Activated CD4-positive, alpha-beta T cell treated with anti-CD3 and anti-CD28 coated beads, Interleukin-2, amount 10 ng/mL, durations not matched to agents 24 days and 14 days (primary cell): Measurements from ENCODE around the gene DAB2IP. TPM values are rescaled to one million over a fixed set of nuclear protein-coding genes. Genes with fewer than 3 reads are reported as not detected.

Source experiments
- DNase-seq: peaks from one replicate; pipeline ENCODE4 v3.0.0; 2022
- H3K27ac Mint-ChIP-seq: one replicate; pipeline ENCODE4 v1.8.0; 2022; ENCODE audit warnings: mild to moderate bottlenecking, mixed read lengths
- H3K27me3 Mint-ChIP-seq: one replicate; pipeline ENCODE4 v1.8.0; 2022; ENCODE audit warnings: mixed read lengths
- H3K36me3 Mint-ChIP-seq: one replicate; pipeline ENCODE4 v1.8.0; 2022; ENCODE audit warnings: low read depth, mild to moderate bottlenecking, mixed read lengths
- H3K4me1 Mint-ChIP-seq: one replicate; pipeline ENCODE4 v1.8.0; 2021; ENCODE audit warnings: mixed read lengths
- H3K4me3 Mint-ChIP-seq: one replicate; pipeline ENCODE4 v1.8.0; 2022; ENCODE audit warnings: mild to moderate bottlenecking, moderate library complexity, mixed read lengths
- H3K9me3 Mint-ChIP-seq: one replicate; pipeline ENCODE4 v1.8.0; 2021; ENCODE audit warnings: mixed read lengths
- intact Hi-C: fragments of 100-400 bp; cut with micrococcal nuclease; formaldehyde crosslinking; loops from one replicate; pipeline ENCODE4 v1.15.1; 2023
- total RNA-seq: library from RNA; stranded (reverse); gene quantifications from 2 replicates; pipeline ENCODE4 v1.2.3, GENCODE V29; 2022

The DAB2IP gene
- total RNA-seq, 1 donor from 2014 or later = not detected

GRCh38 chr9:121684381-121685145, 33.1 kb downstream of the DAB2IP start:
- H3K9me3 Mint-ChIP-seq = no peaks in the 10 kb centered on the region
- no peak overlapping the region for H3K4me3 Mint-ChIP-seq
- no peak overlapping the region for H3K27ac Mint-ChIP-seq
- no peaks in the 10 kb centered on the region for H3K36me3 Mint-ChIP-seq
- no peaks in the 10 kb centered on the region for H3K4me1 Mint-ChIP-seq
- DNase-seq = peak; percentile 67
- intact Hi-C loops = loop anchor here (10.0 kb wide), 1 partner anchor 140 kb away; no protein-coding TSS in a partner anchor
- peaks cover 4% of the 10 kb centered on the region for H3K27me3 Mint-ChIP-seq

DNA sequence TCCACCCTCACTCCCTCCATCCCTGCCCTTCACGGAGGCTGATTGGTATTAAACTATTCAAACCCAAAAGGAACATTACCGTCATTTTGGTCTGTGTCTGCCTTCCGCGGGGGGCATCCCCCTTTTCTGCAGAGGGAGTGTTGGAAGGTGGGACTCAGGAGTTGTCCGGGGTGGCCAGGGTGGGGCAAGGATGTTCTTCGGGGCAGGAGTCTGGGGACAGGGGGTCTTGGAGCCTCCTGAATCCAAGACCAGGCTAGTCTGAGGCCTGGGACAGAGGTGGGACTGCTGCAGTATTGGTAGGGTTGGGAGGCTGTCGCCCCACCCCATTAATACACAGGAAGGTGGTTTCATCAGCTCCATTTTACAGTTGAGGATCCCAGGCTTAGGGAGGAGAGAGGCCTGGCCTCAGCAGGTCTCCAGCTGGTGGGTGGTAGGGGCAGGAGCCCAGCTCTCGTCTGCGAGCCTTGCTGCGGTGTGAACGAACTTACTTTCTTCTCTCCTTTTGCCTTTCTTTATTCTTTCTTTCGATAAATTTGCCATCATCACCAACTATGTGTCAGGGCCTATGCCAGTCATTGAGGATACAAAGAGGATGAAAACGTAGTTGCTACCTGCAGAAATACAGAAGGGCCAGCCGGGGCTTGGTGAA, 33.8 kb downstream of the DAB2IP start:
- DNase-seq = no peak
- H3K4me1 Mint-ChIP-seq = no peaks in the 10 kb centered on the region
- intact Hi-C loops = loop anchor here (10.0 kb wide), 1 partner anchor 140 kb away; no protein-coding TSS in a partner anchor
- no peak overlapping the region for H3K4me3 Mint-ChIP-seq
- H3K9me3 Mint-ChIP-seq = no peaks in the 10 kb centered on the region
- no peaks in the 10 kb centered on the region for H3K36me3 Mint-ChIP-seq
- no peak overlapping the region for H3K27ac Mint-ChIP-seq
- H3K27me3 Mint-ChIP-seq = peaks cover 4% of the 10 kb centered on the region

GRCh38 chr9:121685795-121686377, 34.5 kb downstream of the DAB2IP start:
- no peaks in the 10 kb centered on the region for H3K4me1 Mint-ChIP-seq
- no peak for DNase-seq
- peaks cover 4% of the 10 kb centered on the region for H3K27me3 Mint-ChIP-seq
- H3K27ac Mint-ChIP-seq = no peak overlapping the region
- no peaks in the 10 kb centered on the region for H3K9me3 Mint-ChIP-seq
- no peak overlapping the region for H3K4me3 Mint-ChIP-seq
- intact Hi-C loops = loop anchor here (10.0 kb wide), 1 partner anchor 141 kb away; no protein-coding TSS in a partner anchor
- H3K36me3 Mint-ChIP-seq = no peaks in the 10 kb centered on the region

GRCh38 chr9:121686930-121687541, 35.6 kb downstream of the DAB2IP start:
- H3K27me3 Mint-ChIP-seq = peaks cover 4% of the 10 kb centered on the region
- H3K36me3 Mint-ChIP-seq = no peaks in the 10 kb centered on the region
- DNase-seq = peak; percentile 91
- H3K9me3 Mint-ChIP-seq = no peaks in the 10 kb centered on the region
- no peak overlapping the region for H3K4me3 Mint-ChIP-seq
- no peak overlapping the region for H3K27ac Mint-ChIP-seq
- no peaks in the 10 kb centered on the region for H3K4me1 Mint-ChIP-seq
- intact Hi-C loops = loop anchor here (1.0 to 10.0 kb wide), 2 partner anchors 142 to 305 kb away; no protein-coding TSS in a partner anchor

- H3K4me1 Mint-ChIP-seq = no peaks in the 10 kb centered on the region
- H3K9me3 Mint-ChIP-seq = no peaks in the 10 kb centered on the region
- no peak overlapping the region for H3K27ac Mint-ChIP-seq
- peaks cover 5% of the 10 kb centered on the region for H3K27me3 Mint-ChIP-seq
- intact Hi-C loops = loop anchor here (10.0 kb wide), 1 partner anchor 143 kb away; no protein-coding TSS in a partner anchor
- DNase-seq = no peak
- no peak overlapping the region for H3K4me3 Mint-ChIP-seq
- H3K36me3 Mint-ChIP-seq = no peaks in the 10 kb centered on the region
Observed at GRCh38 chr9:121688146-121688680, 36.8 kb downstream of the DAB2IP start.

- no peaks in the 10 kb centered on the region for H3K36me3 Mint-ChIP-seq
- peaks cover 6% of the 10 kb centered on the region for H3K27me3 Mint-ChIP-seq
- H3K9me3 Mint-ChIP-seq = no peaks in the 10 kb centered on the region
- H3K4me3 Mint-ChIP-seq = no peak overlapping the region
- DNase-seq = no peak
- no peak overlapping the region for H3K27ac Mint-ChIP-seq
- H3K4me1 Mint-ChIP-seq = no peaks in the 10 kb centered on the region
- intact Hi-C loops = loop anchor here (10.0 kb wide), 1 partner anchor 144 kb away; no protein-coding TSS in a partner anchor
Observed at GRCh38 chr9:121688681-121689080, 37.2 kb downstream of the DAB2IP start.

GRCh38 chr9:121689461-121690157, 38.2 kb downstream of the DAB2IP start:
- intact Hi-C loops = loop anchor here (10.0 kb wide), 1 partner anchor 145 kb away; no protein-coding TSS in a partner anchor
- Mint-ChIP-seq H3K9me3 (no peaks in the 10 kb centered on the region), H3K27me3 (peaks cover 5% of the 10 kb centered on the region), H3K27ac (no peak overlapping the region), H3K4me1 (no peaks in the 10 kb centered on the region), H3K36me3 (no peaks in the 10 kb centered on the region), H3K4me3 (no peak overlapping the region)
- DNase-seq = no peak

DNA sequence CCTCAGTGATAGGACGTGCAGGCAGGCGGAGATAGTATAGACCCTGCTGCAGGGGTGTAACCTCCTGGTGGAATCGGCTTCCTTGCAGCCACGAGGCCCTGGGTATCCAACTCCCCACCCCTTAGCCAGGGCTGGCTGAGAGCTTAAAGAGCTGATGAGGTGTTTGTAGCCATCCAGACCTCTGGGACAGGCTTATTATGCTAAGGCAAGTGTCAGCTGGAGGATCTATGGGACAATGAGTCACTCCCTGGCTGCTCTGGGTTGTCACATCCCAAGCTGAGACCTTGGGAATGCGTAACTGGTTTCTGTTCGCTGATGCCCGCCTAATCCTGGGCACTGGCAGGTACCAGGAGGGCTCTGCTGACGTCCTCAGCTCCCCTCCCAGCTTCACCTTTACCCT, 38.9 kb downstream of the DAB2IP start:
- Mint-ChIP-seq H3K27ac (no peak overlapping the region), H3K4me3 (no peak overlapping the region), H3K9me3 (no peaks in the 10 kb centered on the region), H3K27me3 (peaks cover 5% of the 10 kb centered on the region), H3K36me3 (no peaks in the 10 kb centered on the region), H3K4me1 (no peaks in the 10 kb centered on the region)
- intact Hi-C loops = no loop called here
- no peak for DNase-seq

DNA sequence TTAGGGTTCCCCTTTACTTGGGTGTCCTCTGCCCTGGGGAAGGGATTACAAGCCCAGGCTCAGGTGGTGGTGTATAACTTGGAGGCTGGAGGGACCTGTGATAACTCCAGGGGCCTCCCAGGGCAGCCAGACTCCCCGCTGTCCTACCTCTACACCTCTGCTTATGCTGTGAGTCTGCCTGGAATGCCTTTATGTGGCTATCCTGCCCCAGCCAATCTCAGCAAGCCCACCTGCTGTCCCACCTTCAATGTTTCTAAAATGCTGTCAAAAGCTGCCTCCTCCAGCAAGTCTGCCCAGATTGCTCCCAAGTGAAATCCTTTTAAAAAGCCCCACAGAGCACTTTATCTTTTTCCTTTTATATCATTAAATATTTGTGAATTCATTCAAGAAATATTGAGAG, 39.3 kb downstream of the DAB2IP start:
- DNase-seq = no peak
- H3K4me1 Mint-ChIP-seq = no peaks in the 10 kb centered on the region
- no peaks in the 10 kb centered on the region for H3K9me3 Mint-ChIP-seq
- H3K36me3 Mint-ChIP-seq = no peaks in the 10 kb centered on the region
- H3K4me3 Mint-ChIP-seq = no peak overlapping the region
- H3K27ac Mint-ChIP-seq = no peak overlapping the region
- peaks cover 5% of the 10 kb centered on the region for H3K27me3 Mint-ChIP-seq
- intact Hi-C loops = no loop called here

DNA sequence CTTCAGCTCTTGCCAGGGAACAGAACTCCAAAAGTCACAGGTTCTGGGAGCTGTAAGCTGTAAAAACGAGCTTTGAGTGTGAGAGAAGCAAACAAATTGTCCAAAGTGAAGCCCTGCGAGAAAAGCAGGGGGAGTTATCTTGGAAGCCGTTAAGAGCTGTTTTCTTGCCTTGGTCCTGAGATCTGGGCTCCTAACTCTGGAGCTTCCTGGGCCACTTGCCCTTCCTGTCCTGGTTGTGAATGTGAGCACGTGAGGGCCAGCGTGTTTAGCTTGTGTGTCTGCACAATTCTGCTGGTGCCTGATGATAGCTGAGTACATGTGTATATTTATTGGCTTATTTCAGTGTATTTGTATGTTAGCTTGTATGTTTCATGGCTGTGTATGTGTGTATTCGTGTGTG, 40.5 kb downstream of the DAB2IP start:
- Mint-ChIP-seq H3K4me1 (peaks cover 2% of the 10 kb centered on the region), H3K27ac (no peak overlapping the region), H3K4me3 (no peak overlapping the region), H3K27me3 (peaks cover 10% of the 10 kb centered on the region), H3K9me3 (no peaks in the 10 kb centered on the region), H3K36me3 (no peaks in the 10 kb centered on the region)
- intact Hi-C loops = no loop called here
- DNase-seq = no peak

DNA sequence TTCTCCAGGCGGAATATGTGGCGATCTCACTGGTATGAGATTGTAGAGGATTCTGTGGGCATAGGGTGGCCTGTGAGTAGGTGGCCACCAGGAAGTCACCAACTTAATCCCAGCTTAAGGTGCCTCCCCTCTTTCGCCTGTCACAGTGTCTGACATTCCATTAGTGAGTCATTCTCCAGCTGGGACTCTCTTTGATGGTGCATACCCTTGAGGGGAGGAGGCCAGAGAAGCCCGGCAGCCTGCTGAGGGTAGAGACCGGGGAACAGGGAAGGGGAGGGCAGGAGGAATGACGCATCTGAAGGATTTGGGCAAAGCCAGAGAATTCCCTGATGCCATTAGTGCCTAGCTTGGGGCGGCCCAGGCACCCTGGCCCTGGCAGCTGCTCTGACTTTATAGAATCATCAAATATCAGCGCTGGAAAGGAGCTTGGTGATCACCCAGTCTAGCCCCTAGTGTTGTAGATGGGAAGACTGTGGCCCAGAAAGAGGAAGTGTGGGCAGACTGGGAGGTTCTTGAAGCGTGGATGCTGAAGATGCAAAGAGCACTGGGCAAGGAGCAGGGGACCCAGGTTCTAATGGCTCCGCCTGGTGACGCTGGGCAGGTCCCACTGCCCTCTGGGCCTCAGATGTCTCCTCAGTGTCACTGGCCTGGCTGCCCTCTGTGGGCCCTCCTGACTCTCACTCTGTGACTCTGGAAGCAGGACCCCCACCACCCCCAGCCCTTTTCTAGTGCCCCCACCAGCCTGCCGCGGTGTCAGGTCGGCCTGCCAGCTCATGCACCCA, 41.4 kb downstream of the DAB2IP start:
- intact Hi-C loops = no loop called here
- H3K36me3 Mint-ChIP-seq = no peaks in the 10 kb centered on the region
- no peak overlapping the region for H3K4me3 Mint-ChIP-seq
- H3K27ac Mint-ChIP-seq = no peak overlapping the region
- H3K27me3 Mint-ChIP-seq = peaks cover 19% of the 10 kb centered on the region
- DNase-seq = no peak
- H3K4me1 Mint-ChIP-seq = peaks cover 5% of the 10 kb centered on the region
- H3K9me3 Mint-ChIP-seq = no peaks in the 10 kb centered on the region

GRCh38 chr9:121693388-121693670, 41.9 kb downstream of the DAB2IP start:
- Mint-ChIP-seq H3K27ac (no peak overlapping the region), H3K27me3 (peaks cover 24% of the 10 kb centered on the region), H3K4me1 (peaks cover 6% of the 10 kb centered on the region), H3K9me3 (no peaks in the 10 kb centered on the region), H3K36me3 (no peaks in the 10 kb centered on the region), H3K4me3 (no peak overlapping the region)
- no peak for DNase-seq
- intact Hi-C loops = no loop called here

DNA sequence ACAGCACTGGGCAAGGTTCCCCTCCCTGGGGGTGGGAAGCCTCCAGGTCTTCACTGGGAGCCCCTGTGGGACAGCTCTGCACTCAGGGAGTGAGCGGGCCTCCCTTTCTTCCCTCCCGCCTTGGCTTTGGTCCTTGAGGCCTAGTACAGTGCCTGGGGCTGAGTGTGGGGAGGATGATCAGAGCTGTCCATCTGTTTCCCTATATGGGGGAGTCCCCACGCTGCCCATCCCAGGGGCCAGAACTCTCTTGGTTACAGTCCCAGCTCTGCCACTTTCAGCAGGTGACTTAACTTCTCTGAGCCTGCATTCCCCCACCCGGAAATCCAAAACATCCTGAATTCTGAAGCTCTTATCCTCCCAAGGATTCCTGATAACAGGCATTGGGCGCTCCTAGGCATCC, 42.6 kb downstream of the DAB2IP start:
- no peak overlapping the region for H3K4me3 Mint-ChIP-seq
- peaks cover 23% of the 10 kb centered on the region for H3K27me3 Mint-ChIP-seq
- no peaks in the 10 kb centered on the region for H3K36me3 Mint-ChIP-seq
- DNase-seq = no peak
- peaks cover 6% of the 10 kb centered on the region for H3K4me1 Mint-ChIP-seq
- no peaks in the 10 kb centered on the region for H3K9me3 Mint-ChIP-seq
- no peak overlapping the region for H3K27ac Mint-ChIP-seq
- intact Hi-C loops = no loop called here
